Activated CD8-positive, alpha-beta T cell treated with anti-CD3 and anti-CD28 coated beads for 36 hours (primary cell): ENCODE results near the gene PCYT1A. TPM values are rescaled to one million over a fixed set of nuclear protein-coding genes. Genes with fewer than 3 reads are reported as not detected.
"Not testable (repeated sequence)": the region's sequence is repeated elsewhere in the genome, so short reads cannot be mapped to it uniquely, and the experiment has no call there.

Experiments used
- ATAC-seq: fragments of 200-7000 bp; cut with Tn5 transposase; one replicate; pipeline ENCODE4 v1.10.0; 2021; ENCODE audit warnings: mild to moderate bottlenecking, moderate library complexity
- CTCF ChIA-PET: fragments of 350-600 bp; sonication (Branson Sonifier 250); formaldehyde crosslinking; loops from one replicate; lab custom pipeline; 2021; ENCODE audit warnings: antibody characterized with exemption; lab: Charles Lee
- POLR2A ChIA-PET: fragments of 350-600 bp; sonication (Branson Sonifier 250); formaldehyde crosslinking; loops from one replicate; lab custom pipeline; 2021; ENCODE audit warnings: antibody characterized with exemption; lab: Charles Lee
- DNase-seq: peaks from one replicate; pipeline ENCODE4 v3.0.0-alpha.2; 2020
- H3K27ac Mint-ChIP-seq: one replicate; pipeline ENCODE4 v1.8.0; 2021; ENCODE audit warnings: mild to moderate bottlenecking, mixed read lengths
- H3K27me3 Mint-ChIP-seq: one replicate; pipeline ENCODE4 v1.8.0; 2021; ENCODE audit warnings: mixed read lengths
- H3K36me3 Mint-ChIP-seq: one replicate; pipeline ENCODE4 v1.8.0; 2021; ENCODE audit warnings: low read depth, mixed read lengths
- H3K4me1 Mint-ChIP-seq: one replicate; pipeline ENCODE4 v1.8.0; 2021; ENCODE audit warnings: low read depth, mixed read lengths
- H3K4me3 Mint-ChIP-seq: one replicate; pipeline ENCODE4 v1.8.0; 2021; ENCODE audit warnings: mild to moderate bottlenecking, moderate library complexity, mixed read lengths
- H3K9me3 Mint-ChIP-seq: one replicate; pipeline ENCODE4 v1.8.0; 2021; ENCODE audit warnings: mixed read lengths
- CTCF ChIP-seq: fragments of 200-600 bp; IDR thresholded peaks from one replicate; pipeline ENCODE4 v1.8.0; 2022; ENCODE audit warnings: antibody characterized with exemption, mild to moderate bottlenecking
- intact Hi-C: fragments of 100-400 bp; cut with micrococcal nuclease; formaldehyde crosslinking; loops from one replicate; pipeline ENCODE4 v1.10.0; 2022
- total RNA-seq, 2 experiments: library from RNA; stranded (reverse); gene quantifications; one replicate each; pipeline ENCODE4 v1.2.3, GENCODE V29; 2021

PCYT1A gene
- total RNA-seq, 2 experiments from 2014 or later: 31.0 to 33.7 TPM

DNA sequence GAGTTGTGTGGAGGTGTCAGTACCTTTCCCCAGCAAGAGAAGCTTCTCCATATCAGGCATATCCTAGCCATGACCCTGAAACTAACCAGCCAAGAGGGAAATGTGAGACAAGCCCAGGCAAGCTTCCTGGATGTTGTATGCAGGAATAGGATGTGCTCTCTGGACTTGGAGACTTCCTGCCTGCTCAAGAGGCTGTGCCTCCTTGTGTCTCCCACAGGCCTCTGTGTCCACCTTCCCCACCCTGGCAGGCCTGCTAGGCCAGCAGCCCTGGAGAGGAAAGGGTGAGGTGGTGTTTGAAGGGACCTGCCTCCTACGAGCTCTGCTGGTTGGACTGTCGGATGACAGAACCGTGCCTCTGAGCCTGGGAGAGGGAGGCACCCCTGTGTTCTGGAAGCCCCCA lies 32.6 kb upstream of the PCYT1A start:
- Mint-ChIP-seq H3K9me3 (no peaks in the 10 kb centered on the region), H3K4me1 (peaks cover 12% of the 10 kb centered on the region), H3K4me3 (no peak overlapping the region), H3K27ac (no peak overlapping the region), H3K27me3 (no peaks in the 10 kb centered on the region), H3K36me3 (no peaks in the 10 kb centered on the region)
- no peak for TF ChIP-seq CTCF
- ATAC-seq (no peak), DNase-seq (no peak)
- POLR2A ChIA-PET: interaction anchor here (0.7 kb wide), 1 partner anchor 9 kb away, joined by 3 read pairs; no protein-coding TSS in a partner anchor
- intact Hi-C loops: no loop called here
- CTCF ChIA-PET: no interaction called here

DNA sequence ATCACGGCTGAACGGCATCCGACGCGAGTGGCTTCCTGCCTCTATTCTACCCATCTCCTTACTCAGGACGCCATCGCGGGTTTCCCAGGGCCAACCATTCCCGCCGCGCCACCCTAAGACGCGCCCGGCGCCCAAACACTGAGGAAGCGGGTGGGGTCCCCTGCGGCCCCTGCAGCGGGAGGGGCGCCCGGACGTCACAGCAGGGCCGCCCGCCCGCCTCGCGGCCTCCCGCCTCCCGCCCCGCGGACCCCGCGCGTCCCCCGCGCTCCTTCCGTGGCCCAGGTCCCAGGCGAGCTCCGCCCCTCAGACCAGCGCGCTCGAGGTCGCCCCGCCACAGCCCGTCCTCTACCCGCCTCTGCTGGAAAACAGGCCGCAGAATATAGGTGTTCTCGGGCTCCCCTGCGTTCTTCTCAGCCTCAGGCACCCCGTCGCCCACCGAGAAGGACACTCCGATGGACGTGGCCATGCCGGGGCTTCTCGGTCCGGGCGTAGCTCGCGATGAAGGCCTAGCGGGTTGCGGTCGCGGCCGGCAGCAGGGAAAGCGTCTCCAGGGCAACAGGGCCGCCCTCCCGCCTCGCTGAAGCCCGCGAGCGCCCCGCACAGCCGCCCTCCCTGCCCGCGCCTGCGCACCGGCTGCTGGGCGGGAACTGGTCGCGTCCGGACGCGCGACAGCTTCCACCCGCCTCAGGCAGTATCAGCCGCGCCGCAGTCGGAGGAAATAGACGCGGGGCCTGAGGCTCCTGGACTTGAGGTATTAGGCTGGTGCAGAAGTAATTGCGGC lies 30.4 kb upstream of the PCYT1A start, which contains the start of gene DYNLT2B:
Gene DYNLT2B (minus strand): TSS at position 554 of the 781 bp plus-strand sequence. CDS start 88 bp downstream, at position 466.
- ChIA-PET POLR2A (interaction anchor here (0.6 to 1.7 kb wide), 17 partner anchors 13 to 1645 kb away, joined by 3 to 9 read pairs (median 4); partner anchors contain the start of genes PCYT1A and UBXN7), CTCF (interaction anchor here (0.9 to 2.5 kb wide), 7 partner anchors 8 to 244 kb away, joined by 3 to 10 read pairs (median 3); no protein-coding TSS in a partner anchor)
- peak; percentile 92 for ATAC-seq
- H3K4me3 Mint-ChIP-seq: peak within 1 kb of the TSS; percentile 92
- no peaks in the 10 kb centered on the region for H3K9me3 Mint-ChIP-seq
- no peak for TF ChIP-seq CTCF
- intact Hi-C loops: loop anchor here (10.0 kb wide), 1 partner anchor 63 kb away; no protein-coding TSS in a partner anchor
- no peaks in the 10 kb centered on the region for H3K36me3 Mint-ChIP-seq
- peaks cover 12% of the 10 kb centered on the region for H3K4me1 Mint-ChIP-seq
- DNase-seq: peak; percentile 88
- peak within 1 kb of the TSS; percentile 95 for H3K27ac Mint-ChIP-seq
- H3K27me3 Mint-ChIP-seq: no peaks in the 10 kb centered on the region

DNA sequence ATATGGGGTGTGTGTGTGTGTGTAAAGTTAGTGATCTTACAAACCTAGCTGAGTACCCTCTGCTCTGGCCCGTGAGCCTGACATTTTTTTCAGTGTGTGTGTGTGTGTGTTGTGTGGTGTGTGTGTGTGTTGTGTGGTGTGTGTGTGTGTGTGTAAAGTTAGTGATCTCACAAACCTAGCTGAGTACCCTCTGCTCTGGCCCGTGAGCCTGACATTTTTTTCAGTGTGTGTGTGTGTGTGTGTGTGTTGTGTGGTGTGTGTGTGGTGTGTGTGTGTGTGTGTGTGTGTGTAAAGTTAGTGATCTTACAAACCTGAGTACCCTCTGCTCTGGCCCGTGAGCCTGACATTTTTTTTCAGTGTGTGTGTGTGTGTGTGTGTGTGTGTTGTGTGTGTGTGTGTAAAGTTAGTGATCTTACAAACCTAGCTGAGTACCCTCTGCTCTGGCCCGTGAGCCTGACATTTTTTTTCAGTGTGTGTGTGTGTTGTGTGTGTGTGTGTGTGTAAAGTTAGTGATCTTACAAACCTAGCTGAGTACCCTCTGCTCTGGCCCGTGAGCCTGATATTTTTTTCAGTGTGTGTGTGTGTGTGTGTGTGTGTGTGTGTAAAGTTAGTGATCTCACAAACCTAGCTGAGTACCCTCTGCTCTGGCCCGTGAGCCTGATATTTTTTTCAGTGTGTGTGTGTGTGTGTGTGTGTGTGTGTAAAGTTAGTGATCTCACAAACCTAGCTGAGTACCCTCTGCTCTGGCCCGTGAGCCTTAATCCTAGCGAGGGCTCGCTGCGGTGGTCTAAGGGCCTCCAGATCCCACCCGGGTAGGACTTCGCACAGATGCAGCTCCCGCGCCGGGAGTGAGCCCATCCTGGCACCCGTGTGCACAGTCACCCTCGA lies 29.5 kb upstream of the PCYT1A start:
- not testable (repeated sequence) for H3K27me3 Mint-ChIP-seq, H3K9me3 Mint-ChIP-seq, H3K36me3 Mint-ChIP-seq, DNase-seq, ATAC-seq
- intact Hi-C loops: loop anchor here (10.0 kb wide), 1 partner anchor 62 kb away; no protein-coding TSS in a partner anchor
- Mint-ChIP-seq H3K4me1 (peaks cover 12% of the 10 kb centered on the region), H3K4me3 (peak overlapping the region; percentile 92), H3K27ac (peak overlapping the region; percentile 95)
- ChIA-PET POLR2A (interaction anchor here (0.6 to 1.7 kb wide), 14 partner anchors 12 to 1645 kb away, joined by 3 to 9 read pairs (median 4); partner anchors contain the start of genes PCYT1A and UBXN7), CTCF (interaction anchor here (1.2 to 2.5 kb wide), 5 partner anchors 8 to 243 kb away, joined by 3 to 10 read pairs (median 4); no protein-coding TSS in a partner anchor)

DNA sequence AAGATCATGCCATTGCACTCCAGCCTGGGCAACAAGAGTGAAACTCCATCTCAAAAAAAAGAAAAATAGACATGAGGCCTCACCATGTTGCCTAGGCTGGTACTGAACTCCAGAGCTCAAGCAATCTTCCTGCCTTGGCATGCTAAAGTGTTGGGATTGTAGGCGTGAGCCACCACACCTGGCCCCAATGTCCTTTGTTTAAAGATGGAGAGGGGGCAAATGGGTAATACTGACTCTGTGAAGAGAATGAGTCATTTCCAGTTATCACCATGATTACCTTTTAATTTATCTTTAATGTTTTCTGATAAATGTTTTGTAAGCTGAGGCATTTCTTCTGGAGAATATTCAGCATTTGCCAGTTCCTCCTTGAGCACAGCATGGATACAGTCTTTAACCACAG lies 28.3 kb upstream of the PCYT1A start:
- no peak overlapping the region for H3K27ac Mint-ChIP-seq
- H3K36me3 Mint-ChIP-seq: no peaks in the 10 kb centered on the region
- no peak for ATAC-seq
- H3K27me3 Mint-ChIP-seq: no peaks in the 10 kb centered on the region
- intact Hi-C loops: loop anchor here (10.0 kb wide), 1 partner anchor 61 kb away; no protein-coding TSS in a partner anchor
- no peak for TF ChIP-seq CTCF
- H3K4me3 Mint-ChIP-seq: no peak overlapping the region
- peaks cover 12% of the 10 kb centered on the region for H3K4me1 Mint-ChIP-seq
- no peak for DNase-seq
- H3K9me3 Mint-ChIP-seq: no peaks in the 10 kb centered on the region
- ChIA-PET CTCF (interaction anchor here (2.5 kb wide), 1 partner anchor 207 kb away, joined by 10 read pairs; no protein-coding TSS in a partner anchor), POLR2A (interaction anchor here (1.1 kb wide), 1 partner anchor 17 kb away, joined by 4 read pairs; no protein-coding TSS in a partner anchor)

- peak overlapping the region; percentile 7 for H3K27ac Mint-ChIP-seq
- no peaks in the 10 kb centered on the region for H3K27me3 Mint-ChIP-seq
- DNase-seq (no peak), ATAC-seq (no peak)
- TF ChIP-seq CTCF: no peak
- intact Hi-C loops: loop anchor here (10.0 kb wide), 1 partner anchor 60 kb away; no protein-coding TSS in a partner anchor
- CTCF ChIA-PET: interaction anchor here (0.7 to 1.3 kb wide), 2 partner anchors 32 to 159 kb away, joined by 3 to 4 read pairs; no protein-coding TSS in a partner anchor
- H3K9me3 Mint-ChIP-seq: no peaks in the 10 kb centered on the region
- H3K36me3 Mint-ChIP-seq: no peaks in the 10 kb centered on the region
- H3K4me3 Mint-ChIP-seq: no peak overlapping the region
- H3K4me1 Mint-ChIP-seq: peaks cover 12% of the 10 kb centered on the region
- POLR2A ChIA-PET: interaction anchor here (0.6 to 1.1 kb wide), 2 partner anchors 16 to 188 kb away, joined by 3 to 4 read pairs; no protein-coding TSS in a partner anchor
These were observed 27.1 kb upstream of the PCYT1A start for GRCh38 chr3:196314597-196314996.

- intact Hi-C loops: loop anchor here (10.0 kb wide), 1 partner anchor 59 kb away; no protein-coding TSS in a partner anchor
- not testable (repeated sequence) for H3K36me3 Mint-ChIP-seq, DNase-seq, H3K4me1 Mint-ChIP-seq, H3K9me3 Mint-ChIP-seq, H3K4me3 Mint-ChIP-seq, ATAC-seq, H3K27me3 Mint-ChIP-seq, H3K27ac Mint-ChIP-seq
- ChIA-PET POLR2A (interaction anchor here (0.6 kb wide), 1 partner anchor 189 kb away, joined by 3 read pairs; no protein-coding TSS in a partner anchor), CTCF (interaction anchor here (0.7 to 1.3 kb wide), 2 partner anchors 33 to 159 kb away, joined by 3 to 4 read pairs; no protein-coding TSS in a partner anchor)
These were observed 26.6 kb upstream of the PCYT1A start for GRCh38 chr3:196314086-196314485.

DNA sequence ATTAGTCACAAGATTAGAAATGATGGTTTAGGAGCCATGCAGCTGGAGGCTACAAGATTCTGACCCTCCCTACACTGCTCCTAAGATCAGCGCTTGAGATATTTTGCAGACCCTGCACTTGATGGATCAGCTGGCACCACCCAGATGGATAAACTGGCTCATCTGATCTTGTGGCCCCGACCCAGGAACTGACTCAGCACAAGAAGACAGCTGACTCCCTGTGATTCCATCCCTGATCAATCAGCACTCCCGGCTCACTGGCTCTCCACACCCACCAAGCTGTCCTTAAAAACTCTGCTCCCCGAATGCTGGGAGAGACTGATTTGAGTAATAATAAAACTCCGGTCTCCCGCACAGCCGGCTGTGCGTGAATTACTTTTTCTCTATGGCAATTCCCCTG lies 15.4 kb upstream of the PCYT1A start:
- intact Hi-C loops, H3K4me1 Mint-ChIP-seq, H3K36me3 Mint-ChIP-seq, POLR2A ChIA-PET, H3K27me3 Mint-ChIP-seq, CTCF ChIA-PET, ATAC-seq, H3K9me3 Mint-ChIP-seq, H3K27ac Mint-ChIP-seq, DNase-seq, H3K4me3 Mint-ChIP-seq: not testable (repeated sequence)
